H1 (cell line): ENCODE measurements around the gene DFFB. TPM values are rescaled to one million over a fixed set of nuclear protein-coding genes. Genes with fewer than 3 reads are reported as not detected.

Experiments used
- ATF3 ChIP-seq: IDR thresholded peaks from 2 replicates; pipeline ENCODE4 v1.6.1; 2011; ENCODE audit warnings: low read depth, mild to moderate bottlenecking, low read length; ENCODE audit not compliant: insufficient read depth
- polyA plus RNA-seq, 7 experiments: library from polyadenylated mRNA; depleted of rRNA in 3 of 7; stranded (reverse) in 5 of 7; unstranded in 2 of 7; fragments of >200 nt in 5 of 7; fragments of 200-250 nt in 2 of 7; gene quantifications; 1 replicate in 5 of 7; 2 replicates in 1 of 7; 4 replicates in 1 of 7; pipeline versions ENCODE4 v1.2.1 to v1.2.3, GENCODE V29; 2011 to 2013; ENCODE audit warnings: missing spikeins in 2 of 7, mixed read lengths in 2 of 7
- total RNA-seq: library from RNA; stranded (reverse); fragmentation: NEBNext Ultra II Directional; extraction: Animal tissue kit (Norgen Biotek cat#: 25700); gene quantifications from 2 replicates; pipeline ENCODE4 v1.2.1, GENCODE V29; 2021

The DFFB gene
- total and polyA plus RNA-seq, 2 of the 8 experiments (the other 6 are each of a cell fraction or from before 2014, with no cell fraction given): 8.6 to 11.9 TPM

DNA sequence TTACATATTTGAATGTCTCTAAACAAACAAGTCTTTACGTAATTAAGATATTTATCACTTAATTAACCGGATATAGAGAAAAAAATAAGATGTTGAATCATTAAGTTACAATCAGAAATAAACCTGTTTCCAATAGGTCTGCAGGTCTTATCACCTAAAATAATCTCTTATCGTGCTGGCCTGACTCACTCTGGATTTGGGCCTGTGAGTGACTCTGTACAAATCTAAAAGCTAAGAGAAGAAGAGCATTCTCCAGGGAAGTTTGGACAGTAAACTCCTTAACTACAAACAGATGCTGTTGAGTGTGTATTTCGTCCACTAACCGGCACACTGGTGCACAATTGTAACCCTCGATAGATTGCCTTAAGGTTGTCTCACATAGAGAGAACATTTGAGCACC, 25.6 kb upstream of the DFFB start (continued):
- no peak for TF ChIP-seq ATF3
